Panc1 (cell line): ENCODE data around the gene CCDC50. TPM values are rescaled to one million over a fixed set of nuclear protein-coding genes. Genes with fewer than 3 reads are reported as not detected.

Experiments used
- ATAC-seq: fragments of 200-7000 bp; cut with Tn5 transposase; 2 replicates; pipeline ENCODE4 v1.9.1; 2020; ENCODE audit warnings: mild to moderate bottlenecking, moderate library complexity
- BruUV-seq: library from RNA; stranded (reverse); fragments of 400-500 nt; replicated peaks from 2 replicates; lab custom pipeline; 2021; lab: Mats Ljungman, UMichigan
- CTCF ChIA-PET: fragments of 300-600 bp; sonication (Branson Sonifier 250); formaldehyde crosslinking; loops from one replicate; lab custom pipeline; 2022; ENCODE audit warnings: antibody characterized with exemption; lab: Charles Lee
- POLR2A ChIA-PET: fragments of 300-600 bp; sonication (Branson Sonifier 250); formaldehyde crosslinking; loops from one replicate; lab custom pipeline; 2022; ENCODE audit warnings: antibody characterized with exemption; lab: Charles Lee
- DNase-seq: peaks from one replicate; pipeline ENCODE4 v3.0.0-alpha.2; 2010; ENCODE audit warnings: low read depth, low spot score
- H3K27ac ChIP-seq: 2 replicates; pipeline ENCODE4 v1.5.1; 2011; ENCODE audit warnings: mild to moderate bottlenecking, low read length, inconsistent platforms
- H3K27me3 ChIP-seq: fragments of 200-500 bp; sonication (Bioruptor generic); 2 replicates; pipeline ENCODE4 v1.6.0; 2014; ENCODE audit warnings: low read length, inconsistent platforms; ENCODE audit not compliant: control insufficient read depth, insufficient read depth
- H3K36me3 ChIP-seq: fragments of 200-500 bp; sonication (Bioruptor generic); 2 replicates; pipeline ENCODE4 v1.5.1; 2014; ENCODE audit warnings: inconsistent platforms, mild to moderate bottlenecking, low read length, moderate library complexity; ENCODE audit not compliant: control insufficient read depth, insufficient read depth
- H3K4me1 ChIP-seq: 2 replicates; pipeline ENCODE4 v1.5.1; 2011; ENCODE audit warnings: inconsistent platforms, mild to moderate bottlenecking, low read length, moderate library complexity; ENCODE audit not compliant: control insufficient read depth, insufficient read depth
- H3K4me3 ChIP-seq, 2 experiments: 2 replicates each; pipeline ENCODE4 v1.5.1; 2011 to 2012; ENCODE audit warnings: low read depth in 2 of 2, low read length in 2 of 2, mild to moderate bottlenecking in 2 of 2, inconsistent platforms in 1 of 2, moderate library complexity in 1 of 2
- H3K9me3 ChIP-seq: fragments of 200-500 bp; sonication (Bioruptor generic); 2 replicates; pipeline ENCODE4 v1.5.1; 2014; ENCODE audit warnings: low read depth, mild to moderate bottlenecking, inconsistent platforms, low read length, moderate library complexity; ENCODE audit not compliant: control insufficient read depth, insufficient read depth
- POLR2AphosphoS5 ChIP-seq: IDR thresholded peaks from 2 replicates; pipeline ENCODE4 v1.6.1; 2012; ENCODE audit warnings: mild to moderate bottlenecking, low read depth, low read length, moderate library complexity
- REST ChIP-seq, 2 experiments: IDR thresholded peaks; 2 replicates each; pipeline ENCODE4 v1.6.1; 2011 to 2012; ENCODE audit warnings: low read depth in 2 of 2, control low read depth in 1 of 2, low read length in 1 of 2, mild to moderate bottlenecking in 1 of 2, moderate library complexity in 1 of 2; ENCODE audit not compliant: insufficient read depth in 1 of 2
- SIN3A ChIP-seq: IDR thresholded peaks from 2 replicates; pipeline ENCODE4 v1.6.1; 2012; ENCODE audit warnings: low read depth, mild to moderate bottlenecking, low read length, moderate library complexity, borderline replicate concordance; ENCODE audit not compliant: insufficient read depth
- TCF7L2 ChIP-seq: IDR thresholded peaks from 2 replicates; pipeline ENCODE4 v1.6.1; 2011; ENCODE audit warnings: mild to moderate bottlenecking, low read depth, low read length, inconsistent platforms
- in situ Hi-C: cut with HindIII; loops from 2 replicates; pipeline ENCODE4 v1.10.0; 2016; ENCODE audit warnings: low sequenced_read_pairs, low pct_unique_long_range_greater_than_20kb
- intact Hi-C: fragments of 100-400 bp; cut with micrococcal nuclease; formaldehyde crosslinking; loops from one replicate; pipeline ENCODE4 v1.10.0; 2022; ENCODE audit not compliant: unreplicated experiment
- total RNA-seq: library from RNA; stranded (reverse); gene quantifications from one replicate; pipeline ENCODE4 v1.2.1, GENCODE V29; 2021; ENCODE audit not compliant: unreplicated experiment
- TF ChIP-seq, protein P1 (sequence below): fragments of 450-650 bp; IDR thresholded peaks from 2 replicates; pipeline ENCODE4 v1.5.1; 2017; ENCODE audit warnings: mild to moderate bottlenecking

CCDC50 gene
- total RNA-seq, 1 experiment from 2014 or later = 89.3 TPM

DNA sequence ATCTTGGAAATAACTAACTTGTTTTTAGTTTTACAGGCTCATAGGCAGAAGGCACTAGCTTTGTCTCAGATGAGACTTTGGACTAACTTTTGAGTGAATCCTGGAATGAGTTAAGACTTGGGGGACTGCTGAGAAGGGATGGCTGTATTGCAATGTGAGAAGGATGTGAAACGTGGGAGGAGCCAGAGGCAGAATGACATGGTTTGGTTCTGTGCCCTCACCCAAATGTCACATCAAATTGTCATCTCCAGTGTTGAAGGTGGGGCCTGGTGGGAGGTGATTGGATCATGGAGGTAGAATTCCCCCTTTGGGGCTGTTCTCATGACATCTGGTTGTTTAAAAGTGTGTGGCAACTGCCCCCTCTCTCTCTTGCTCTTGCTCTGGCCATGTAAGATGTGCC is 28.8 kb upstream of the CCDC50 start:
- ChIA-PET CTCF (no interaction called here), POLR2A (no interaction called here)
- no peaks in the 10 kb centered on the region for H3K36me3 ChIP-seq
- DNase-seq (no peak), ATAC-seq (no peak)
- no peaks in the 10 kb centered on the region for H3K9me3 ChIP-seq
- in situ Hi-C loops (no loop called here), intact Hi-C loops (no loop called here)
- TF ChIP-seq SIN3A (no peak), POLR2AphosphoS5 (no peak), REST (IDR thresholded peaks at IDR 0.05; ENCODE audit: insufficient read depth in 1 of 2, low read depth in 2 of 2, low read length in 1 of 2) (no peak), TCF7L2 (no peak)
- TF ChIP-seq, protein P1, sequence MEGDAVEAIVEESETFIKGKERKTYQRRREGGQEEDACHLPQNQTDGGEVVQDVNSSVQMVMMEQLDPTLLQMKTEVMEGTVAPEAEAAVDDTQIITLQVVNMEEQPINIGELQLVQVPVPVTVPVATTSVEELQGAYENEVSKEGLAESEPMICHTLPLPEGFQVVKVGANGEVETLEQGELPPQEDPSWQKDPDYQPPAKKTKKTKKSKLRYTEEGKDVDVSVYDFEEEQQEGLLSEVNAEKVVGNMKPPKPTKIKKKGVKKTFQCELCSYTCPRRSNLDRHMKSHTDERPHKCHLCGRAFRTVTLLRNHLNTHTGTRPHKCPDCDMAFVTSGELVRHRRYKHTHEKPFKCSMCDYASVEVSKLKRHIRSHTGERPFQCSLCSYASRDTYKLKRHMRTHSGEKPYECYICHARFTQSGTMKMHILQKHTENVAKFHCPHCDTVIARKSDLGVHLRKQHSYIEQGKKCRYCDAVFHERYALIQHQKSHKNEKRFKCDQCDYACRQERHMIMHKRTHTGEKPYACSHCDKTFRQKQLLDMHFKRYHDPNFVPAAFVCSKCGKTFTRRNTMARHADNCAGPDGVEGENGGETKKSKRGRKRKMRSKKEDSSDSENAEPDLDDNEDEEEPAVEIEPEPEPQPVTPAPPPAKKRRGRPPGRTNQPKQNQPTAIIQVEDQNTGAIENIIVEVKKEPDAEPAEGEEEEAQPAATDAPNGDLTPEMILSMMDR = no peak
- no peaks in the 10 kb centered on the region for H3K4me1 ChIP-seq
- H3K27me3 ChIP-seq = no peaks in the 10 kb centered on the region
- no peak overlapping the region for H3K4me3 ChIP-seq
- no peak overlapping the region for H3K27ac ChIP-seq
- BruUV-seq = no TSS peak

DNA sequence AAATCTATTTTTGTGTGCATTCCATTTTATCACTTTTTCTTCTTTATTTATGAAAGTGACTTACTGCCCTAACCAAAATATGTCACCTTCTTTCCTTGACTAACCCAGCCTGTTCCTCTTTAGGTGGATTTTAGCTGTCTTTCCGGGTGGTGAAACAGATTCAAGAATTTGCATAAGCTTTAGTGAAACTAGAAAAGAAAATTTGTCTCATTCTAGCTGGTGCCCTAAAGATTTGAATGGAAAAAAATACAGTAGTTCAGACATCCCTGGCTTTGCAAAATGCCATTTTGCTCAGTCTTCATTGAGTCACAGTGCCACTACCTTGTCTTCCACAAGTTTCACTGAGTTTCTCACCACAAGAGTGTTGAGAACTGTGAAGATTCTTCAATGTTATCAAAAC is 28.2 kb upstream of the CCDC50 start:
- in situ Hi-C loops (no loop called here), intact Hi-C loops (no loop called here)
- no peak for TF ChIP-seq POLR2AphosphoS5
- no peak for TF ChIP-seq REST (IDR thresholded peaks at IDR 0.05; ENCODE audit: insufficient read depth in 1 of 2, low read depth in 2 of 2, low read length in 1 of 2)
- TF ChIP-seq, protein P1 = no peak
- TF ChIP-seq SIN3A = no peak
- TF ChIP-seq TCF7L2 = no peak
- no peaks in the 10 kb centered on the region for H3K36me3 ChIP-seq
- H3K4me3 ChIP-seq = no peak overlapping the region
- no peaks in the 10 kb centered on the region for H3K4me1 ChIP-seq
- ChIA-PET CTCF (no interaction called here), POLR2A (no interaction called here)
- ATAC-seq (no peak), DNase-seq (no peak)
- no TSS peak for BruUV-seq
- no peaks in the 10 kb centered on the region for H3K27me3 ChIP-seq
- no peaks in the 10 kb centered on the region for H3K9me3 ChIP-seq
- no peak overlapping the region for H3K27ac ChIP-seq
